Measurements from ENCODE around the gene MYOD1.

The MYOD1 gene

GRCh38 chr11:17719028-17719937 lies at the start of gene MYOD1:
TSS of gene MYOD1 (plus strand) at chr11:17719571. CDS start at chr11:17719783, 212 bp downstream.
- DNase-seq: peak; percentile 64

GRCh38 chr11:17672469-17672868 lies 46.9 kb upstream of the MYOD1 start:
- no peak for DNase-seq

DNA sequence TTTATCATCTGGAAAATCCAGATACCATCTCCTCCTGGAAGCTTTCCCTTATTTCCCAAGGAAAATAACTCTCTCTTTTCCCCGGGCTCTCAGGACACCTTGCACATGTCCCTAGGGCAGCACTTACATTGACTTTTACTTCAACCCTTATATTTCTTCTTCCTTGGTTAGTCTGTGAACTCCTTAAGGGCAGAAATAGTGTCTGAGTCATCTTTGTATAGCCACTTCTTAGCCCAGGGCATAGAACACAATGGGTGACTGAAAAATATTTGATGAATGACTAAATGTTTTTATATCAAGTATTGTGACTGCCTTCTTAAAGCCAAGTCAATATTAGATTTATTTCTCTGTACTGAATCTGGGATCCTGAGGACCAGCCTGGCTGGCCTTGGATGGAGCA lies 45.4 kb upstream of the MYOD1 start:
- no peak for DNase-seq

DNA sequence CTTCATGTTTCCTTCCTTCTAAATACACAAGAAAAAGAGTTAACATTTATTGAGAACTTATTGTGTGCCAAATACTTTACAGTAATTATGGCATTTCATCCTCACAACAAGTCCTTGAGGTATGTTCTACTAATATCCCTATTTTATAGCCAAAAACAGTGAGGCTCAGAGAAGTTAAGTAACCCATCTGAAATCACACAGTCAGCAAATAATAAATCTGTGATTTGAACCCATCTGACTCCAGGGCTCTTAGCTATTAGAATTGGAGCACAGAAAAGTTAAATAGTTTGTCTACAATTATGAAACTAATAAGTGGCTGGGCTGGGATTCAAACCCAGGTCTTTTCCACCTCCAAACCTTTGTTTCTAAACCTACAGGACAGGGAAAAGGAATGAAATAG lies 36.5 kb upstream of the MYOD1 start:
- DNase-seq: no peak

GRCh38 chr11:17683377-17684161 lies 35.8 kb upstream of the MYOD1 start:
- no peak for DNase-seq

GRCh38 chr11:17684550-17684949 lies 34.8 kb upstream of the MYOD1 start:
- no peak for DNase-seq

- no peak for DNase-seq
Observed at GRCh38 chr11:17686231-17686980, 33.0 kb upstream of the MYOD1 start.

DNA sequence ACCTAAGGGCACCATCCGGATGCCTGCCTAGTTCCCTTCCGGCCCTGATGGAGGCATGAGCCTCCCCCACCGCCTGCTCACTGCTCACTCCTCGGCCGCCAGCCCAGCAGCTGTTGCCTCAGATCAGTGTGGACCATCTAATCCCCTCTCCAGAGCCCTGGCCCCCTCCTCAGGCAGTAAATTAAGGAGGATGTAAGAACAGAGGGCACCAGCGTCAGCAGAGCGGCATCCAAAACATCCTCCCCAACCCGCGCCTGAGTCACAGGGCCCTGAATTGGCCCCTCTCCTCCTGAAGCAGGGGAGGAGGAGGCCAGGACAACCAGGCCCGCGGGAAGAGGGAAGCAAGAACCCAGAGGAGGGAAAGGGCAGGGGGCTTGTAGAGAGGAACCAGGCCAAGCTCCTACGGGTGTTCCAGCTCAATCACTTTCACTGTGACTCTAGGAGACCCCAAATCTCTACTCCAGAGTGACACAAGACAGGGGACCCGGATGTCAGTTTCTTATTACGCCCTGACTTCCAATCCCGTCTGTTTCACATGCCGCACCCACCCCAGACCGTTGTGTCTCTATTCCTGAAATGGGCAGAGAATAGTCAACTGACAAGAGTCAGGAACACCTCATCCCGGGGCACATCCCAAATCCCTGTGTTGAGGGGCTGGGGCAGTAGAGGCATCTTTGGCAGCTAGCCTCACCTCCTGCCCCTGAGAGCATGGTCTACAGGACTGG lies 31.3 kb upstream of the MYOD1 start:
- DNase-seq: no peak

DNA sequence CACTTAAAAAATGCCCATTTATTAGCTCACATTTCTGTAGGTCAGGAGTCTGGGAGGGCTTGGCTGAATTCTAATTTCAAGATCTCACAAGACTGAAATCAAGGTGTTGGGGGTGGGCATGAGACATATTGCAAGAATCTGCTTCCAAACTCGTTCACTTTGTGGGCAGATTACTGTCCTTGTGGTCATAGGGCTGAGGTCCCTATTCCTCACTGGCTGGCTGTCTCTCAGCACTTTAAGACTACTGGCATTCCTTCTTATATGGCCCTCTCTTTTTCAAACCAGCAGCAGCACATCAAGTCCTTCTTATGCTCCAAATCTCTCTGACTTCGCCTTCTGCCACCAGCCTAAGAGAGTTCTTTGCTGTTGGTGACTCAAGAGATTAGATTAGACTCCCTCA lies 27.8 kb upstream of the MYOD1 start:
- no peak for DNase-seq

DNA sequence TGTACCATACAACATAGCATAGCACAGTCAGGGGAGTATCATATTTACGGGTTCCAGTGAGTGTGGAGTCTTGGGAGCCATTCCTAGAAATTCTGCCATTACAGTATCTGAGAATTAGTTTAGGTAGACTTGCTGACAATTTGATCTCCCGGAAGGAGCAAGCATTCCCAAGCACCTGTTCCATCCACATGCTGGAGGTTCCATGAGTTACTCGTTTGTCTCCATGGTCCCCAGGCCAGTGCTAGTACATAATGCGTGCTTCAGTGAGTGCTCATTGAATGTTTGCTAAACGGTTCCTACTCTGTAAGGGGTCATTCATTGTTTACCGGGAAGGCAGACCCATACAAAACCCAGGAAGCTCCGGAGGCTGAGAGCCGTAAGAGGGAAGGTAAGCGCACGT lies 27.4 kb upstream of the MYOD1 start:
- DNase-seq: no peak

DNA sequence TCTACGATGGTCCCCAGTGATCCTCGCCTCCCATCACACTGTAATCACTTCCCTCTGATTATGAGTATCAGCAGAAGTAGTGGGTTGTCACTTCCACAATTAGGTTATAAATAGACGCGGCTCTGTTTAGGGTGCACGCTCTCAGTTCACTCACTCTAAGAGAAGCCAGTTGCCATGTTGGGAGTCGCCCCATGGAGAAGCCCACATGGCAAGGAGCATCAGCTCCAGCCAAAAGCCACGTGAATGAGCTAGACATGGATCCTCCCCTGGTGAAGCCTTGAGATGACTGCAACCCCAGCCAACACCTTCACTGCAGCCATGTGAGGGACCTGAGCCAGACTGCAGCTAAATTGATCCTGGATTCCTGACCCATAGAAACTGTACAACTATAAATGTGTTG lies 26.4 kb upstream of the MYOD1 start:
- no peak for DNase-seq

DNA sequence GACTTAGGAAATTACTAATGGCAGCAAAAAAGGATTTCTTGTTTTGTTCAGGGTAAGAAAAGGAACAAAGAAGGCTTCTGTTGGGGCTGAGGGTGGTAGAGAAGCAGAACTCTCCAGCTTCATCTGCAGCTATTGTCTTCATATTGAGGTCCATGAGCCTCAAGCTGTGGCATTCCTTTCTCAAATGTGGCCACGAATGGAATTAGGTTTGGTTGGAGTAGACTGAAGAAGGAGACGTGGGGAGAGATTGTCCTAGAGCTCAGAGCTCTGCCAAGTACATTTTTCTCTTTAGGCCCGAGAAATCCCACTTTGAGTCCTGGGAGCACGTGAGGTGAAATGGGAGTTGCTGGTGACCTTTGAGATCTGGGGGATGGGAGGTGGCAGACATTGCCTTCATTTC lies 25.8 kb upstream of the MYOD1 start:
- DNase-seq: no peak

DNA sequence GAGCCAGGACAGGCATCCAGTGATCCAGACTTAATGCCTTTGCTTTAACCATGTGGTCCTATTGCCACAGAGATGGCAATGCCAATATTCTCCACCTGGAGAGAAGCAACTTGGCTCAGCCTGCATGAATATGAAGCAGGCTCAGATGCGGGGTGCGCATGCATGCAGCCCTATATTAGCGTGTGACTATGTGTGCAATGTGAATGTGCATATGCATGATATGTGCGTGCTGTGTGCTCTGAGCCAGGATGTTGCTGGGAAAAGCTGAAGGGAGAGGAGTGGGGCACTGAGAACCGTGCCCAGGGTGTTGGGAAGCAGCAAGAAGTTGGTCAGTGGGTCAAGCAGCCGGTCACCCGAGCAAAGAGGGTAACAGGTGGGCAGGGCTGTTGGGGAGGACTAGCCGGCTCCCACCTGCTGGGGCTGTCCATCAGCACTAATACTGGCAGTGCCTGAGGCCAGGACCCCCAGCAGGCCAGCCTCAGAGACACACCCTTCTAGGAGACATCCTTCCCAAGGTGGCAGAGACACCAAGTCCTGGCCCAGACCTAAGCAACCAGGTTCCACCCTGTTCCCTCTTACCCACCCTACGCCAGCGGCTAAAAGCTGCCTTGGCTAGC lies 24.8 kb upstream of the MYOD1 start:
- no peak for DNase-seq

DNA sequence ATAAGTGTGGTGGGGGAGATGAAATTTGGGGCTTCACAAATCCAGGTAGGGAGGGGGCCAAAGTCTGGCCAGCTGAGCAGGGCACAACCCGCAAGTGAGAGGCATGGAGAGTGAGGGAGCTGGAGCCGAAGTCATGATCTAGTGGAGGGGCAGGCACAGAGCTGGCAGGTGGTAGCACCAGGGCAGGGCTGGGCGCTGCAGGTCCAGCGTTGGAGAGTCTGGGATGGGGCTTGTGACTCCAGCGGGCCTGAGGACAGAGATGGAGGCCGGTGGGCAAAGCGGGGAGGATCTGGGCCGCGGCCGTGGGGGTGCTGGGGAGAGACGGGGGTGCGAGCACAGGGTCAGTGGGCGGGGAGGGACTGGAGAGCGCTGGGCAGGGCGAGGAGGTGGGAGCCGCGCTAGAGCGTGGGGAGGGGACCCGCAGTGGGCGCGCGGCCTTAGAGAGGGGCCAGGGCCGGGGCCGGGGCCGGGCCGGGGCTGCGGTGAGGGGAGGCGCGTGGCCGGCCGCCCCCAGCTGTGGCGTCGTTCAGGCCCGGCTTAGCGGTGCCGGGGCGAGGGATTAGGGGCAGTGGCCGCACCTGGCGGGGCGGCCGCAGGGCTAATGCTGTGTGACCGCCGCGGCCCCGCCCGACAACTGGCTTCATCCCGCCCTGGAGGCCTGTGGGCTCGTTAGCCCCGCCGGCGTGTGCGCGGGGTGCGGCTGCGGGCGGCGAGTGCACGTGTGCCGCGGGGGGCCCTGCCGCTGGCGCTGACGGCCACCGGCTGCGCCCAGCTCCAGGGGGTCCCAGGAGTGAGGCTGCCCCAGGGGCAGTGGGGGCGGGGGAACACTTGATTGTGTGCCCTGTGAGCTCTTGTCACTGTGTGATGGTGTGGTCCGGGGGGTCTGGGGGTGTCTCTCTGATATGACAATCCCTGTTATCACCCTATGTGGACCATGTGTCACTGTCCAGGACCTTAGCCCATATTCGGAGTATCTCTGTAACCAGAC lies 23.6 kb upstream of the MYOD1 start:
- DNase-seq: no peak

DNA sequence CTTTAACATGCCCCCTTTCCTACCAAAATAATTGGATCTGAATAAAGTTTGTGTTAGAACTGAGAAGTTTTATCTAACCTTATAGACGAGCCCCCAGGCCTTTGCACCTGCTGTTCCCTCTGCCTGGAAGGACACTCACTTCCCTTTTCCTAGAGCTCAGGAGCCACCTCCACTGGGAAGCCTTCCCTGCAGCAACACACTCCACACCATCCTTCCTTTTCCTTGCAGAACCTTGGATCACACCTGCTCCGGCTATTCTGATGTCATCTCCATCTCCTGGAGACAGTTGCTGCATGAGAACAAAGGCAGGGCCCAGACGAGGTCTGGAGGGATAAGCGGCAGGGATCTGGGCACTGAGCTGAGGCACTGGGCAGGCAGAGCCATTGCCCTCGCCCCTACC lies 22.6 kb upstream of the MYOD1 start:
- DNase-seq: no peak

DNA sequence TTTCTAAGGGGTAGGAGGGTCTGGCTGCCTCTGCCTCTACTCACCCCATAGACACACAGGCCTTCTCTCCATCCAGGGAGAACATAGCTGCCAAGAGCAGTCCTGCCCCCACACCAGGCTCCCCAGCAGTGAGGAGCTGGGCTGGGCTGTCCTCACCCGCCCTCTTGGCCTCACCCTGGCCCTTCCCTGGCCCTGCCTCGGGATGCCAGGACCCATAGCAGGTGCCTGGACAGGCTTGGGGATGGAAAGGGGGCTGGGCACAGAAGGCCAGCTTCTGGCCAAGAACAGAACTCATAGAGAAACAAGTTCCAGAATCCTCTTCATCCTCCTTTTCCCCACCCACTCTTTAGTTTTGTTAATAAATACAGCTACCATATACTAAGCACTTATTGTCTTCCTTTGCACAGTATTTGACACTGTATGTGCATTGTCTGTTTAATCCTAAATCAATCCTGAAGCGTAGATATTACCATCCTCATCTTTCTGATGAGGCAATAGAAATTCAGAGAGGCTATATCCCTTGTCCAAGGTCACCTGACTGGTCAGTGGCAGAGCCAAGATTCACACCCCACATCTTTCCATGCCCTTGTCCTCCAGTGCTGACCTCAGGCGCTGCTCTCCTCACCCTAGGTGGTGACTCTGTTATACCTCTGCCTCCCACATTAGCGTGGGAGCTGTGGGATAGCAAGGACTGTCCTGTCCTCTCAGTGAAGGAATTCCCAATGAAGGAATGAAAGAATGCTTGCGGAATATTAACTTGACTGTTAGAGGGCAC lies 22.0 kb upstream of the MYOD1 start:
- no peak for DNase-seq

DNA sequence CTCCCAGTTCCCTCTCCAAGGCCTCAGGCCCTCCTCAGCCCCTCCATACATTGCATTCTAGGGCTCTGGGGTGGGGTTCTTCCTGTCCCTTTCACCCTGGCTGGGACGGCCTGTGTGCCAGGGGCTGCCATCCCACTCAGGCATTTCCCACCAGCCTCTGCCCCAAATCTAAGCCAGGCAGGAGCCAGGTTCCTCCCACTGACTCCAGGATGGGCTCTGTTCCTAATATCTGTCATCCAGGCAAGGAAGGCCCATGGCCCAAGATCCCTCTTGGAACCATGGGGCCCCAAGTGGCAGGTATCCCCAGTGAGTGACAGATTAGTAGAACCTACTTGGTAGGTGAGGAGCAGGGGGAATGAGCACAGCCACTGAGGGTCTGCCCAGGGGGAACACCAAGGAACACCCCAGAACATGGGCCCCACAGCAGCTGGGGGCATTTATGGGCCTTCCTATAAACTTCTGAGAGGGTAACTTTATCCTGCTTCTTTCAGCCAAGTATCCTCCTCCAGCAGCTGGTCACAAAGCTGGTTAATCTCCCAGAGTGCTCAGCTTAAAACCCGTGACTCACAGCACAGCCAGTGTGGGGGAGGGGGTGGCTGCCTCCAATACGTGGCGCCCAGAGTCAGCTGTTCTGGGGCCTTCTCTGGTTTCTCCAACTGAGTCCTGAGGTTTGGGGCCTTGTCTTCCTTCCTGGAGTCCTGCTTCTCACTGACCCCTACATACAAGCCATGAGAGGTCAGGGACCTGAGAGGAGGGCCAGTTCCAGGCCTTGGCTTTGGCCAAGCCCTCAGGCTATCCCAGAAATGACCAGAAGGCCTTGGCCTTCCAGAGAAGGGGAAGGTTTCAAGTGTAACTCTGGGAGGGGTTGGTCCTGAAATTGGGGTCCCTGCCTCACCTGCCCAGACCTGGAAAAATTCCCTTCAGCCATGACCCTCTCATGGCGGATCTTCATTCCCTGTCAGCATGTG lies 19.9 kb upstream of the MYOD1 start:
- DNase-seq: no peak

DNA sequence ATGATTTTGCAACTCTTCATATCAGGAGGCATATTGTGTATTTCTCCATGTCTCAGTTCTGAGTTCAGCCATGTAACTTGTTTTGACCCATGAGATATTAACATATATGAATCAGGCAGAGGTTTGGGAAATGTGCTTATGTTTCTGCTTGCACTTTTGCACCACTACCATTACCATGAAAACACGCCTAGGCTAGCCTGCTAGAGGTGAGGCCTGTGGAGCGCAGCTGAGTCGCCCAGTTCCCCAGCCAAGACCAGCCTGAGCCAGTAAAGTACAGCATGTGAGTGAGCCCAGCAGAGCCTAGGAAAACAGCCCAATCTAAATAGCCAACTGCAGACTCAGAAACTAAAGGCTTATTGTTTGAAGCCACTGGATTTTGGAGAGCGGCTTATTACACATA lies 18.4 kb upstream of the MYOD1 start:
- no peak for DNase-seq

DNA sequence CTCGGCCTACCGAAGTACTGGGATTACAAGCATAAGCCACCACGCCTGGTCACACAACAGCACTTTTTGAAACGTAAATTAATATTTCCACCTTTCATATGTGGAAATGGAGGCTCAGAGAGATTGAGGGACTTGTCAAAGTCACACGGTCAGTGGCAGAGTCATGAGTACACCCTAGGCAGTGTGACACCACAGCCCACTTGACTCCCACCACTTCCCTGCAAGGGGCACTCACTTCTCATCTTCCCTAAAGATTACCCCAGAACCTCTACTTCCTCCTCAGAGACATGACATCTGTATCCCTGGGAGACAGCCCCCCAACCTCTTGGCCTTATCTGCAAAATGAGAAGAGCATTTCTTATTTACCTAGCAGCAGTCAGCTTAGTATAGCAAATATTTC lies 16.5 kb upstream of the MYOD1 start:
- DNase-seq: no peak
